ENCODE measurements around the gene ZC3H10. TPM values are rescaled to one million over a fixed set of nuclear protein-coding genes. Genes with fewer than 3 reads are reported as not detected.
A peak's percentile ranks its signal among the peaks of the same experiment; 100 is the strongest.
"Not testable (repeated sequence)": the region's sequence is repeated elsewhere in the genome, so short reads cannot be mapped to it uniquely, and the experiment has no call there.

ZC3H10 gene
- total RNA-seq, 1 donor from 2014 or later: 13.5 TPM

- H3K27me3 Mint-ChIP-seq (ENCODE audit: insufficient read depth): no peaks in the 10 kb centered on the region
- H3K36me3 Mint-ChIP-seq (ENCODE audit: low read depth): peaks cover 25% of the 10 kb centered on the region
- intact Hi-C loops (cut with micrococcal nuclease): loop anchor here (5.0 to 10.0 kb wide), 3 partner anchors 493 to 1393 kb away; partner anchors contain the start of genes ATP5F1B, DCTN2 and PTGES3
- no peak overlapping the region for H3K27ac Mint-ChIP-seq
- no peak for DNase-seq (ENCODE audit: low spot score)
- H3K4me1 Mint-ChIP-seq (ENCODE audit: low read depth): peaks cover 48% of the 10 kb centered on the region
- no peaks in the 10 kb centered on the region for H3K9me3 Mint-ChIP-seq
- no peak overlapping the region for H3K4me3 Mint-ChIP-seq
Observed at GRCh38 chr12:56154246-56154771, 36.2 kb downstream of the ZC3H10 start.

DNA sequence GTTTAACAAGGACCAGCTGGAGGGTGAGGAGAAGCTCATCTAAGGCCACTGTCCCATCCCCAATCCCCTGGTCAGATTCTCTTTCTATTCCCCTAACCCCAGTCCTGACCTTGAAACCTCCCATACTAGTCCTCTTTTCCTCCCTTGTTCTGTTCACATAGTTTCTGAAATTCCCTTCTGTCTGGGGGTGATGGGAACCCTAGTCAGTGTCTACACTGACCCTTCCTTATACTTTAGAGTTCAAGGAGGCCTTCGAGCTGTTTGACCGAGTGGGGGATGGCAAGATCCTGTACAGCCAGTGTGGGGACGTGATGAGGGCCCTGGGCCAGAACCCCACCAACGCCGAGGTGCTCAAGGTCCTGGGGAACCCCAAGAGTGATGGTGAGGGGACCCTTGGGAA is 36.8 kb downstream of the ZC3H10 start:
- H3K27ac Mint-ChIP-seq: no peak overlapping the region
- intact Hi-C loops (cut with micrococcal nuclease): loop anchor here (5.0 to 10.0 kb wide), 3 partner anchors 492 to 1392 kb away; partner anchors contain the start of genes ATP5F1B, DCTN2 and PTGES3
- H3K4me1 Mint-ChIP-seq (ENCODE audit: low read depth): peaks cover 53% of the 10 kb centered on the region
- no peaks in the 10 kb centered on the region for H3K27me3 Mint-ChIP-seq (ENCODE audit: insufficient read depth)
- peaks cover 30% of the 10 kb centered on the region for H3K36me3 Mint-ChIP-seq (ENCODE audit: low read depth)
- no peak for DNase-seq (ENCODE audit: low spot score)
- H3K4me3 Mint-ChIP-seq: peak overlapping the region; percentile 36
- H3K9me3 Mint-ChIP-seq: no peaks in the 10 kb centered on the region

DNA sequence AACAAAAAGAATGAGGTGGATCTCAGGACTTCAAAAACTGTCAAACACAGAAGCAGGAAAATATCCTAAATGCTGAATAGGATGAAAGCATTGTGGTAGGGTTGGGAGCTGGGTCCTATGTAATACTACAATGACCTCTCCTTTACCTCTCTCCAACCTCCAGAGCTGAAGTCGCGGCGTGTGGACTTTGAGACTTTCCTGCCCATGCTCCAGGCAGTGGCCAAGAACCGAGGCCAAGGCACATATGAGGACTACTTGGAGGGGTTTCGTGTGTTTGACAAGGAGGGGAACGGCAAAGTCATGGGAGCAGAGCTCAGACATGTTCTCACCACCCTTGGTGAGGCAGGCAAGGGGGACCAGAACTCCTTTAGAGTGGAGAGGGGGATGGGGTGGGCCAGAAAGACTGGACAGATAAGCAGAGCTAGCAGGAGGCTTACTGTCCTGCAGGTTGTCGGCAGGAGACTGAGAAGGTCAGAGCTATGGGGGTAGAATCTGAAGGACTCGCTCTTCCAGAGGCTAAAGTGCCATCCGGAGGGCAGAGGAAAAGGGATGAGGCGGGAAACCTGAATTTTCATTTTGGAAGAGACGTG is 37.3 kb downstream of the ZC3H10 start:
- no peak for DNase-seq (ENCODE audit: low spot score)
- no peaks in the 10 kb centered on the region for H3K9me3 Mint-ChIP-seq
- intact Hi-C loops (cut with micrococcal nuclease): loop anchor here (10.0 kb wide), 1 partner anchor 529 kb away; the partner anchor contains the start of gene PTGES3
- peak overlapping the region; percentile 52 for H3K27ac Mint-ChIP-seq
- H3K4me3 Mint-ChIP-seq: peak overlapping the region; percentile 36
- H3K27me3 Mint-ChIP-seq (ENCODE audit: insufficient read depth): no peaks in the 10 kb centered on the region
- peaks cover 35% of the 10 kb centered on the region for H3K36me3 Mint-ChIP-seq (ENCODE audit: low read depth)
- H3K4me1 Mint-ChIP-seq (ENCODE audit: low read depth): peaks cover 54% of the 10 kb centered on the region

DNA sequence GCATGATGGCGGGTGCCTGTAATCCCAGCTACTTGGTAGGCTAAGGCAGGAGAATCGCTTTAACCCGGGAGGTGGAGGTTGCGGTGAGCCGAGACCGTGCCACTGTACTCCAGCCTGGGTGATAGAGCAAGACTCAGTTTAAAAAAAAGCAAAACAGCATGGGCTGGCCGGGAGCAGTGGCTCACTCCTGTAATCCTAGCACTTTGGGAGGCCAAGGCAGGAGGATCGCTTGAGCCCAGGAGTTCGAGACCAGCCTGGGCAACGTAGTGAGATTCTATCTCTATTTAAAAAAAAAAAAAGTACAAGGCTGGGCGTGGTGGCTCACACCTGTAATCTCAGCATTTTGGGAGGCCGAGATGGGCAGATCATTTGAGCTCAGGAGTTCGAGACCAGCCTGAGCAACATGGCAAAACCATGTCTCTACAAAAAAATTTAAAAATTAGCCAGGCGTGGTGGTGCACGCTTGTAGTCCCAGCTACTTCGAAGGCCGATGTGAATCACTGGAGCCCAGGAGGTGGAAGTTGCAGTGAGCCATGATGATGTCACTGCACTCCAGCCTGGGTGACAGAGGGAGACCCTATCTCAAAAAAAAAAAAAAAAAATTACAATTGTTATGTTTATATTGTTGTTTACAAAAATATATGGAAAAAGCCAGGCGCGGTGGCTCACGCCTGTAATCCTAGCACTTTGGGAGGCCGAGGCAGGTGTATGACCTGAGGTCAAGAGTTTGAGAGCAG is 38.6 kb downstream of the ZC3H10 start:
- H3K27ac Mint-ChIP-seq: peak overlapping the region; percentile 93
- H3K9me3 Mint-ChIP-seq; H3K27me3 Mint-ChIP-seq (ENCODE audit: insufficient read depth); DNase-seq (ENCODE audit: low spot score): not testable (repeated sequence)
- intact Hi-C loops (cut with micrococcal nuclease): loop anchor here (10.0 kb wide), 1 partner anchor 528 kb away; the partner anchor contains the start of gene PTGES3
- peak overlapping the region; percentile 97 for H3K4me3 Mint-ChIP-seq
- peaks cover 46% of the 10 kb centered on the region for H3K36me3 Mint-ChIP-seq (ENCODE audit: low read depth)
- peaks cover 54% of the 10 kb centered on the region for H3K4me1 Mint-ChIP-seq (ENCODE audit: low read depth)

DNA sequence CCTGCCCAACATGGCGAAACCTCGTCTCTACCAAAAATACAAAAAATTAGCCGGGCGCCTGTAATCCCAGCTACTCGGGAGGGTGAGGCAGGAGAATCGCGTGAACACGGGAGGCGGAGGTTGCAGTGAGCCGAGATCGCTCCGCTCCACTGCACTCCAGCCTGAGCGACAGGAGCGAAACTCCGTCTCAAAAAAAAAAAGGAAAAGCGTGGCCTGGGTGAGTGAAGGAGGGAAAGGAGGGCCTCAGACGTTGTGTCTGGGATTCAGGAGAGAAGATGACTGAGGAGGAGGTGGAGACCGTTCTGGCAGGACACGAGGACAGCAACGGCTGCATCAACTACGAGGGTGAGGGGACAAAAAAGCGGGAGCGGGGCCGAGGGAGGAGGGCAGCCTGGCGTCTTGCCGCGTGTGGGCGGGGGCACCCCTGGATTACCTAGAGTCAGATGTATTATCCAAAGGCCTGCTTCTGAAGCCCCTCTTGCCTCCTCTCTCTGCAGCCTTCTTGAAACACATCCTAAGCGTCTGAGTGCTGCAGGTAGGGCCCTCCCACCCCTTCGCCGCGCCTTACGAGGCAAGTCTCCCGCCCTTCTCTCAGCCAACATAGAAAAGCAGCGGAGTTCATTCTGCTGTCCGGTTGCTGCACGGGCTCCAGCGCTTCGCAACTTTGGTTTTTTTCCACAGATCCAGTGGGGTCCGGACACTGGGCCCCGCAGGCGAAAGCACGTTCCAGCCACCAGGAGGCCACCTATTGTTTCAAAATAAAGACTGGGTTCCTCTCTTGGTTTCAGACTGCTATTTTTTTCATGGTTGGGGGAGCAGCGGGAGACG is 39.3 kb downstream of the ZC3H10 start:
- intact Hi-C loops (cut with micrococcal nuclease): loop anchor here (1.0 to 10.0 kb wide), 5 partner anchors 31 to 527 kb away; partner anchors contain the start of genes PTGES3, RPS26 and ZC3H10
- H3K27ac Mint-ChIP-seq: peak overlapping the region; percentile 93
- peak; percentile 37 for DNase-seq (ENCODE audit: low spot score)
- H3K27me3 Mint-ChIP-seq (ENCODE audit: insufficient read depth): no peaks in the 10 kb centered on the region
- H3K4me3 Mint-ChIP-seq: peak overlapping the region; percentile 97
- peaks cover 53% of the 10 kb centered on the region for H3K36me3 Mint-ChIP-seq (ENCODE audit: low read depth)
- H3K9me3 Mint-ChIP-seq: no peaks in the 10 kb centered on the region
- peaks cover 54% of the 10 kb centered on the region for H3K4me1 Mint-ChIP-seq (ENCODE audit: low read depth)

- no peaks in the 10 kb centered on the region for H3K27me3 Mint-ChIP-seq (ENCODE audit: insufficient read depth)
- peaks cover 57% of the 10 kb centered on the region for H3K36me3 Mint-ChIP-seq (ENCODE audit: low read depth)
- H3K9me3 Mint-ChIP-seq: no peaks in the 10 kb centered on the region
- DNase-seq (ENCODE audit: low spot score): peak; percentile 90
- H3K4me3 Mint-ChIP-seq: peak within 1 kb of the TSS; percentile 97
- H3K4me1 Mint-ChIP-seq (ENCODE audit: low read depth): peaks cover 49% of the 10 kb centered on the region
- H3K27ac Mint-ChIP-seq: peak within 1 kb of the TSS; percentile 93
- intact Hi-C loops (cut with micrococcal nuclease): loop anchor here (1.0 to 10.0 kb wide), 5 partner anchors 30 to 527 kb away; partner anchors contain the start of genes PTGES3, RPS26 and ZC3H10
Observed at GRCh38 chr12:56158029-56158925, 40.2 kb downstream of the ZC3H10 start, which contains the start of gene MYL6. Gene MYL6 (plus strand): TSS chr12:56158359. CDS start chr12:56158402, 43 bp downstream.

DNA sequence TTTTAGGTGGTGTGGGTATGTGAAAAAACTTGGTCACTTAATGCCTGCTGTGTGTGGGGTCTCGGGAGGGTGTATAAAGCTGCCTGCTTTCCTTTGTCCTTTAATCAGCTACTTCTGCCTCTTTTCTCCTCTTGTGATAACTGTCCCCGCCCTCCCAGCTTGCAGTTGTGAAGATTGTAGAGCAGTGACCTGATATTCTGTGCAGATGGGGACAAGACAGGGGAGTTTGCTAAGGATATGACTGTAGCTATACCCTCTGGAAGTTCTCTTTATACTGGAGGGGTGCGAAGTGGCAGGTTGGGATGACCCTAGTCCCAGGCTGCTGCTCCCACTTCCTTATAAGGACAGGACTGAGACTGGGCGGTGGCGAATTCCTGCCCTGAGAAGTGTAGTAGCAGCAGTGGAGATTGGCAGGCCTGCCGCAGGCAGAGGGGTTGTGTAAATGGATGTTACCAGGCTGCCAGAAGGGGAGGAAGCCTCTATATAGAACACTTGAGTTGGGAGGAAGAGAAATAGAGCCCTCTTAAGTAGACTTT is 40.9 kb downstream of the ZC3H10 start:
- no peaks in the 10 kb centered on the region for H3K27me3 Mint-ChIP-seq (ENCODE audit: insufficient read depth)
- no peaks in the 10 kb centered on the region for H3K9me3 Mint-ChIP-seq
- peak overlapping the region; percentile 93 for H3K27ac Mint-ChIP-seq
- peaks cover 48% of the 10 kb centered on the region for H3K4me1 Mint-ChIP-seq (ENCODE audit: low read depth)
- DNase-seq (ENCODE audit: low spot score): no peak
- intact Hi-C loops (cut with micrococcal nuclease): loop anchor here (1.0 to 10.0 kb wide), 5 partner anchors 29 to 526 kb away; partner anchors contain the start of genes PTGES3, RPS26 and ZC3H10
- H3K4me3 Mint-ChIP-seq: peak overlapping the region; percentile 97
- peaks cover 64% of the 10 kb centered on the region for H3K36me3 Mint-ChIP-seq (ENCODE audit: low read depth)

- Mint-ChIP-seq H3K9me3 (no peaks in the 10 kb centered on the region), H3K27me3 (ENCODE audit: insufficient read depth) (no peaks in the 10 kb centered on the region), H3K4me1 (ENCODE audit: low read depth) (peaks cover 48% of the 10 kb centered on the region), H3K4me3 (peak overlapping the region; percentile 97), H3K36me3 (ENCODE audit: low read depth) (peaks cover 68% of the 10 kb centered on the region), H3K27ac (peak overlapping the region; percentile 93)
- no peak for DNase-seq (ENCODE audit: low spot score)
- intact Hi-C loops (cut with micrococcal nuclease): loop anchor here (1.0 to 10.0 kb wide), 3 partner anchors 7 to 525 kb away; partner anchors contain the start of genes MYL6B, PTGES3 and RPS26
Observed at GRCh38 chr12:56159482-56160192, 41.6 kb downstream of the ZC3H10 start.

DNA sequence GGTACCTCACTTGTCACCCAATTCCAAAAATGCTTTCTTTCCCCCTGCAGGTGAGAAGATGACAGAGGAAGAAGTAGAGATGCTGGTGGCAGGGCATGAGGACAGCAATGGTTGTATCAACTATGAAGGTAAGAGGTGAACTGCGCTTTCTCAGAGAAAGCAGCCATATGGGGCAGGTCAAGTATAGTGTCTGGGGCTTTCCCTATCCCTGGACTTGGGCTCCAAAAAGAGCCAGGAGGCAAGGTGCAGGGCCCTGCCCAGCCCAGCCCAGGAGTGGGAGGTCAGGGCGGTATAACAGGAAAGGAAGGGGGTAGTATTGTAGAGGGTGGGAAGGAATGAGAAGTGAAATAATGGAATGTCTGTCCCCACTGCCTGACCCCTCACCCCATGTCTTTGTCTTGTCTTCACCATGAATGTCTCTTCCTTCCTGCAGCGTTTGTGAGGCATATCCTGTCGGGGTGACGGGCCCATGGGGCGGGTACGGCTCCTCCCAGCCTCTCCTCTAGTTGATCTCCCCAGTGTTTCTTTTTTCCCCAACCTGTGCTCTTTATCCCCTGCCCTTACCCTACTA is 42.2 kb downstream of the ZC3H10 start:
- H3K4me1 Mint-ChIP-seq (ENCODE audit: low read depth): peaks cover 47% of the 10 kb centered on the region
- H3K27ac Mint-ChIP-seq: peak overlapping the region; percentile 86
- peak; percentile 55 for DNase-seq (ENCODE audit: low spot score)
- H3K4me3 Mint-ChIP-seq: peak overlapping the region; percentile 97
- peaks cover 63% of the 10 kb centered on the region for H3K36me3 Mint-ChIP-seq (ENCODE audit: low read depth)
- intact Hi-C loops (cut with micrococcal nuclease): loop anchor here (1.0 kb wide), 1 partner anchor 8 kb away; the partner anchor contains the start of gene MYL6B
- H3K27me3 Mint-ChIP-seq (ENCODE audit: insufficient read depth): no peaks in the 10 kb centered on the region
- no peaks in the 10 kb centered on the region for H3K9me3 Mint-ChIP-seq

GRCh38 chr12:56160894-56161689 is 43.0 kb downstream of the ZC3H10 start:
- H3K36me3 Mint-ChIP-seq (ENCODE audit: low read depth): peaks cover 62% of the 10 kb centered on the region
- peak overlapping the region; percentile 86 for H3K27ac Mint-ChIP-seq
- H3K9me3 Mint-ChIP-seq: no peaks in the 10 kb centered on the region
- H3K27me3 Mint-ChIP-seq (ENCODE audit: insufficient read depth): no peaks in the 10 kb centered on the region
- peaks cover 41% of the 10 kb centered on the region for H3K4me1 Mint-ChIP-seq (ENCODE audit: low read depth)
- no peak for DNase-seq (ENCODE audit: low spot score)
- intact Hi-C loops (cut with micrococcal nuclease): loop anchor here (1.0 kb wide), 1 partner anchor 9 kb away; the partner anchor contains the start of gene MYL6B
- peak overlapping the region; percentile 97 for H3K4me3 Mint-ChIP-seq
